Activated CD4-positive, alpha-beta T cell treated with anti-CD3 and anti-CD28 coated beads for 1 hour (primary cell): ENCODE measurements around the gene PLA2G12A.

Experiments used
- DNase-seq: peaks from one replicate; pipeline ENCODE4 v3.0.0-alpha.2; 2020

The PLA2G12A gene

GRCh38 chr4:109675843-109676242, 54.0 kb downstream of the PLA2G12A start:
- DNase-seq: no peak

GRCh38 chr4:109675181-109675580, 54.7 kb downstream of the PLA2G12A start:
- no peak for DNase-seq

GRCh38 chr4:109673303-109673702, 56.6 kb downstream of the PLA2G12A start:
- DNase-seq: no peak

- no peak for DNase-seq
These were observed 57.5 kb downstream of the PLA2G12A start for GRCh38 chr4:109672169-109672930.

- DNase-seq: no peak
These were observed 58.5 kb downstream of the PLA2G12A start for GRCh38 chr4:109671350-109671749.

- DNase-seq: no peak
These were observed 63.9 kb downstream of the PLA2G12A start for GRCh38 chr4:109665783-109666485.

GRCh38 chr4:109662771-109663170, 67.1 kb downstream of the PLA2G12A start:
- no peak for DNase-seq

GRCh38 chr4:109662116-109662515, 67.8 kb downstream of the PLA2G12A start:
- DNase-seq: no peak
